HL-60 (cell line): ENCODE results near the gene ZFP64.

Experiments used
- DNase-seq, 2 experiments: peaks; one replicate each; pipeline ENCODE4 v3.0.0-alpha.2; 2010 to 2020; ENCODE audit warnings: low read depth in 1 of 2, low spot score in 1 of 2
- H3K27ac ChIP-seq: fragments of 250-450 bp; sonication (Bioruptor Pico); replicated peaks from 2 replicates; pipeline ENCODE4 v1.5.1; 2020; ENCODE audit warnings: mild to moderate bottlenecking, moderate library complexity
- H3K27me3 ChIP-seq: fragments of 250-450 bp; sonication (Bioruptor Pico); 2 replicates; pipeline ENCODE4 v1.5.1; 2021; ENCODE audit warnings: mild to moderate bottlenecking, moderate library complexity; ENCODE audit not compliant: insufficient read depth, poor library complexity, severe bottlenecking
- H3K4me3 ChIP-seq: replicated peaks from 2 replicates; pipeline ENCODE4 v1.5.1; 2011; ENCODE audit warnings: mild to moderate bottlenecking, control low read depth, low read length; ENCODE audit not compliant: insufficient read depth
- GABPA ChIP-seq: IDR thresholded peaks from 2 replicates; pipeline ENCODE4 v1.6.1; 2012; ENCODE audit warnings: low read depth
- POLR2AphosphoS5 ChIP-seq: IDR thresholded peaks from 2 replicates; pipeline ENCODE4 v1.6.1; 2012; ENCODE audit warnings: low read depth
- SPI1 ChIP-seq: IDR thresholded peaks from 2 replicates; pipeline ENCODE4 v1.6.1; 2012; ENCODE audit warnings: low read depth, mild to moderate bottlenecking, borderline replicate concordance
- TF ChIP-seq, protein P1 (sequence below): IDR thresholded peaks from one replicate; pipeline ENCODE4 v1.5.1; 2011; ENCODE audit warnings: low read length, control low read depth, inconsistent platforms; ENCODE audit not compliant: insufficient read depth
- TF ChIP-seq, protein P2 (sequence below): IDR thresholded peaks from 2 replicates; pipeline ENCODE4 v1.6.1; 2012; ENCODE audit warnings: low read depth; ENCODE audit not compliant: insufficient replicate concordance

ZFP64 gene

DNA sequence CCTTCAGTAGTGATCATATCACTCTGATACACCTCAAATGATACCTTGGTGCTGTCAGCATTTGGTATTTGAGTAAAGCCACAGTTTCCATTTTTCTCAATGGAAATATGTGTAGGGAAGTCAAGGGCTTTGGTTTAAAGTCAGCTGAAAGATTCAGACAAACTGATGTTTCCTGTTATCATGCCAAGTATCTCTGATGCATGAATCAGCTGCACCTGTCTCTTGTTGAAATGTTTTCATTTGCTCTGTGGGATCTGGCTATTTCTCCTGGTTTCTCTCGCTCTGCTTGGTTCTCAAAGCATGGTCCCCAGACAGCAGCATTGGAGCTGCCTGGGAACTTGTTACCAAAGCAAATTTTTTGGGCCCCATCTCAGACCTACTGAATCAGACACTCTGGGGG is 23.5 kb downstream of the ZFP64 start:
- TF ChIP-seq, protein P1, sequence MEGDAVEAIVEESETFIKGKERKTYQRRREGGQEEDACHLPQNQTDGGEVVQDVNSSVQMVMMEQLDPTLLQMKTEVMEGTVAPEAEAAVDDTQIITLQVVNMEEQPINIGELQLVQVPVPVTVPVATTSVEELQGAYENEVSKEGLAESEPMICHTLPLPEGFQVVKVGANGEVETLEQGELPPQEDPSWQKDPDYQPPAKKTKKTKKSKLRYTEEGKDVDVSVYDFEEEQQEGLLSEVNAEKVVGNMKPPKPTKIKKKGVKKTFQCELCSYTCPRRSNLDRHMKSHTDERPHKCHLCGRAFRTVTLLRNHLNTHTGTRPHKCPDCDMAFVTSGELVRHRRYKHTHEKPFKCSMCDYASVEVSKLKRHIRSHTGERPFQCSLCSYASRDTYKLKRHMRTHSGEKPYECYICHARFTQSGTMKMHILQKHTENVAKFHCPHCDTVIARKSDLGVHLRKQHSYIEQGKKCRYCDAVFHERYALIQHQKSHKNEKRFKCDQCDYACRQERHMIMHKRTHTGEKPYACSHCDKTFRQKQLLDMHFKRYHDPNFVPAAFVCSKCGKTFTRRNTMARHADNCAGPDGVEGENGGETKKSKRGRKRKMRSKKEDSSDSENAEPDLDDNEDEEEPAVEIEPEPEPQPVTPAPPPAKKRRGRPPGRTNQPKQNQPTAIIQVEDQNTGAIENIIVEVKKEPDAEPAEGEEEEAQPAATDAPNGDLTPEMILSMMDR, result no peak
- no peak for TF ChIP-seq SPI1
- no peak for TF ChIP-seq GABPA
- TF ChIP-seq POLR2AphosphoS5, result no peak
- TF ChIP-seq, protein P2, sequence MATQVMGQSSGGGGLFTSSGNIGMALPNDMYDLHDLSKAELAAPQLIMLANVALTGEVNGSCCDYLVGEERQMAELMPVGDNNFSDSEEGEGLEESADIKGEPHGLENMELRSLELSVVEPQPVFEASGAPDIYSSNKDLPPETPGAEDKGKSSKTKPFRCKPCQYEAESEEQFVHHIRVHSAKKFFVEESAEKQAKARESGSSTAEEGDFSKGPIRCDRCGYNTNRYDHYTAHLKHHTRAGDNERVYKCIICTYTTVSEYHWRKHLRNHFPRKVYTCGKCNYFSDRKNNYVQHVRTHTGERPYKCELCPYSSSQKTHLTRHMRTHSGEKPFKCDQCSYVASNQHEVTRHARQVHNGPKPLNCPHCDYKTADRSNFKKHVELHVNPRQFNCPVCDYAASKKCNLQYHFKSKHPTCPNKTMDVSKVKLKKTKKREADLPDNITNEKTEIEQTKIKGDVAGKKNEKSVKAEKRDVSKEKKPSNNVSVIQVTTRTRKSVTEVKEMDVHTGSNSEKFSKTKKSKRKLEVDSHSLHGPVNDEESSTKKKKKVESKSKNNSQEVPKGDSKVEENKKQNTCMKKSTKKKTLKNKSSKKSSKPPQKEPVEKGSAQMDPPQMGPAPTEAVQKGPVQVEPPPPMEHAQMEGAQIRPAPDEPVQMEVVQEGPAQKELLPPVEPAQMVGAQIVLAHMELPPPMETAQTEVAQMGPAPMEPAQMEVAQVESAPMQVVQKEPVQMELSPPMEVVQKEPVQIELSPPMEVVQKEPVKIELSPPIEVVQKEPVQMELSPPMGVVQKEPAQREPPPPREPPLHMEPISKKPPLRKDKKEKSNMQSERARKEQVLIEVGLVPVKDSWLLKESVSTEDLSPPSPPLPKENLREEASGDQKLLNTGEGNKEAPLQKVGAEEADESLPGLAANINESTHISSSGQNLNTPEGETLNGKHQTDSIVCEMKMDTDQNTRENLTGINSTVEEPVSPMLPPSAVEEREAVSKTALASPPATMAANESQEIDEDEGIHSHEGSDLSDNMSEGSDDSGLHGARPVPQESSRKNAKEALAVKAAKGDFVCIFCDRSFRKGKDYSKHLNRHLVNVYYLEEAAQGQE, result no peak
- DNase-seq, result no peak
- H3K4me3 ChIP-seq, result no peak overlapping the region
- H3K27me3 ChIP-seq, result no peaks in the 10 kb centered on the region
- H3K27ac ChIP-seq, result no peak overlapping the region

DNA sequence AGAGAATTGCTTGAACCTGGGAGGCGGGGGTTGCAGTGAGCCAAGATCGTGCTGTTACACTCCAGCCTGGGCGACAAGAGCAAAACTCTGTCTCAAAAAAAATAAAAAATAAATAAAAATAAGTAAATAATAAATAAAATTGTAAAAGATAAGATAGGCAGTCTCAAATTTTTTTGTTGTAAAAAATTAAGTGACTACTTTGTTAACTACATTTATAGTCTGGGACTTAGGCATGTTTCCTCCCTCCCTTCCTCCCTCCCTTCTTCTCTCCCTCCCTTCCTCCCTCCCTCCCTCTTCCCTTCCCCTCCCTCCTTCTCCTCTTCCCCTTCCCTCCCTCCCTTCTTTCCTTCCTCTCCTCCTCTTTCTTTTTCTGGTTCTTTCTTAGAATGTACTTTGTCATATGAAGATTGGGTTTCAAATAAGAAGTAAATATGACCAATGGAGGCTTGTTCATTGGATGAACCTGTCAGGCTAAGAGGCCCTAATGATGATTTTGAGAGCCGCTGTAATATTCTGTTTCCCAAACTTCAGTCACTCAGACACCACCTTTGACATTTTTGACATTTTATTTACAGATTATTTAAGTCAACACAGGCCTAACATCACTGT is 24.2 kb downstream of the ZFP64 start:
- TF ChIP-seq, protein P1, result no peak
- no peak for TF ChIP-seq POLR2AphosphoS5
- no peak for DNase-seq
- H3K27me3 ChIP-seq, result no peaks in the 10 kb centered on the region
- no peak overlapping the region for H3K4me3 ChIP-seq
- H3K27ac ChIP-seq, result no peak overlapping the region

DNA sequence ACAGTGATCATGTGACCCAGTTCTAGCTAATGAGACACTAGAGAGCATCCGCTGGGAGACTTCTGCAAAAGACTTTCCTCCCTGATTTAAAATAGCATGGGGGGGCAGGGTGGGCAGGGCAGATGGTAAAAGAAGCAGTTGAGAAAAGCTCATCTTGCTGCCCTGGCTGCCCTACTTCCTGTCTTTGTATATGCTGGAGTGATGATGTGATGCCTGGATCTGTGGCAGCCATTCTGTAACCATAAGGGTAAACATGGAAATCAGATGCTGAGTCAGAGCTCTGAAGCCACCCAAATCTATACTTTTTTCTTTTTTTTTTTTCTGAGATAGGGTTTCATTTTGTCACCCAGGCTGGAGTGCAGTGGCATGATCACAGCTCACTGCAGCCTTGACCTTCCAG is 25.4 kb downstream of the ZFP64 start:
- TF ChIP-seq GABPA (no peak), SPI1 (no peak)
- TF ChIP-seq, protein P2, result no peak
- no peak for DNase-seq

DNA sequence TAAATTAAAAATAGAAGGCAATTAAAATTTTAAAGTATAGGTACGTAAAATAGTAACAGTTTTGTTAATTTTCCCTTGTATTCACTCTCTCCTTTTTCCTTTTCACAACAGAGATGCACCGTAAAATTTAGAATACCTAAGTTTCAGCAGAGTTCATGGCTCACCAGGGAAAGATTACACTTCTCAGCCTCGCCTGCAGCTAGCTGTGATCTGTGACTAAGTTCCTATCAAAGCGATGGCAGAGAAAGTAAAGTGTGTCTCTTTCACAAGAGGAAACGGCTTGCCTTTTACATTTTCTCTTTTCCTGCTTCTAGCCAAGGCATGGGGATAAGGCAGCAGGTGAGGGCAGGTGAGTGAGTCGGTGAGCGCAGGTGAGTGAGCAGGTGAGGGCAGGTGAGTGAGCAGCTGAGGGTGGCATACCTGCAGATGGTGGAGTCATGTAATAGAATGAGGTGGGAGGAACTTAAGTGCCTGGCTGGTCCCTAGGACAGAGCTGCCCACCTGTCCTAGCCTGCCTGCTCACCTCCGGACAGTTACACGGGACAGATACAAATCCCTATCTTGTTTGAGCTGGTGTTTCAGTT is 30.9 kb downstream of the ZFP64 start:
- H3K27ac ChIP-seq, result no peak overlapping the region
- no peak for TF ChIP-seq SPI1
- H3K4me3 ChIP-seq, result no peak overlapping the region
- H3K27me3 ChIP-seq, result no peaks in the 10 kb centered on the region
- DNase-seq, result no peak

More for the DNA sequence above, 25.4 kb downstream of the ZFP64 start:
- no peak overlapping the region for H3K4me3 ChIP-seq
- no peaks in the 10 kb centered on the region for H3K27me3 ChIP-seq
- no peak overlapping the region for H3K27ac ChIP-seq

DNA sequence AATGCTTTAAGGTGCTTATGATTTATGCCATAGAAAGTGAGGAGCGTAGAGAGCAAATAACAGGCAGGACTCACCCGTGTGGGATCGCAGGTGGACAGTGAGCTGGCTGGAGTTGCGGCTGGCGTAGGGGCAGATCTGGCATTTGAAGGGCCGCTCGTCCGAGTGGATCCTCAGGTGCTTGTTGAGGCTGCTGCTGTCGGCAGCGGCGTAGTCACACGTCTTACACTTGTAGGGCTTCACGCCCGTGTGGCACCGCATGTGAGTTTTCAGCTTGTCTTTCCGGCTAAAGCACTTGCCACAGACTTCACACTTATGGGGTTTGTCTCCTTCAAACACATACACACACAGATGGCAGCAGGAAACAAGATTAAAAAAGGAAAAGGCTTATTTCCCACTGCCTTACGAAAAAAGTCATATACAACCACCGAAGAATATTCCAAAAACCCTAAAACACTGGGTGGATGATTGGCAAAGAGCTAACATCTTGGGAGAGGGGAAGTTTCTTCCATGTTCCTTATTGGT is 31.5 kb downstream of the ZFP64 start:
- no peaks in the 10 kb centered on the region for H3K27me3 ChIP-seq
- TF ChIP-seq, protein P2, result no peak
- TF ChIP-seq GABPA (no peak), POLR2AphosphoS5 (no peak), SPI1 (no peak)
- TF ChIP-seq, protein P1, result no peak
- H3K27ac ChIP-seq, result no peak overlapping the region
- DNase-seq, result no peak
- H3K4me3 ChIP-seq, result no peak overlapping the region
